Type B pancreatic cell (in vitro differentiated cells): ENCODE data around the gene LRRC57. TPM values are rescaled to one million over a fixed set of nuclear protein-coding genes. Genes with fewer than 3 reads are reported as not detected.
A peak's percentile ranks its signal among the peaks of the same experiment; 100 is the strongest.

Experiments
- DNase-seq: peaks from one replicate; pipeline ENCODE4 v3.0.0; 2021; ENCODE audit warnings: mixed read lengths; ENCODE audit not compliant: unreplicated experiment; ENCODE audit errors: extremely low spot score
- H3K27ac Mint-ChIP-seq: 2 replicates; pipeline ENCODE4 v1.8.0; 2021; ENCODE audit warnings: mild to moderate bottlenecking, mixed read lengths
- H3K27me3 Mint-ChIP-seq: 2 replicates; pipeline ENCODE4 v1.8.0; 2021; ENCODE audit warnings: mixed read lengths
- H3K36me3 Mint-ChIP-seq: 2 replicates; pipeline ENCODE4 v1.8.0; 2021; ENCODE audit warnings: mixed read lengths
- H3K4me1 Mint-ChIP-seq: one replicate; pipeline ENCODE4 v1.8.0; 2021; ENCODE audit warnings: mixed read lengths; ENCODE audit not compliant: unreplicated experiment
- H3K4me3 Mint-ChIP-seq: 2 replicates; pipeline ENCODE4 v1.8.0; 2021; ENCODE audit warnings: mild to moderate bottlenecking, mixed read lengths
- H3K9me3 Mint-ChIP-seq: 2 replicates; pipeline ENCODE4 v1.8.0; 2021; ENCODE audit warnings: mixed read lengths
- CTCF ChIP-seq: fragments of 200-600 bp; sonication (generic); conservative IDR thresholded peaks from 2 replicates; pipeline ENCODE4 v1.5.0; 2021; ENCODE audit warnings: antibody characterized with exemption, mild to moderate bottlenecking
- total RNA-seq: library from RNA; stranded (reverse); gene quantifications from 2 replicates; pipeline ENCODE4 v1.2.1, GENCODE V29; 2021; ENCODE audit warnings: low replicate concordance

The LRRC57 gene
- total RNA-seq, 1 donor from 2014 or later, result 29.0 TPM

- Mint-ChIP-seq H3K27ac (no peak overlapping the region), H3K4me1 (peaks cover 18% of the 10 kb centered on the region)
- no peak for TF ChIP-seq CTCF
Measured at GRCh38 chr15:42504631-42505030, 44.0 kb downstream of the LRRC57 start.

DNA sequence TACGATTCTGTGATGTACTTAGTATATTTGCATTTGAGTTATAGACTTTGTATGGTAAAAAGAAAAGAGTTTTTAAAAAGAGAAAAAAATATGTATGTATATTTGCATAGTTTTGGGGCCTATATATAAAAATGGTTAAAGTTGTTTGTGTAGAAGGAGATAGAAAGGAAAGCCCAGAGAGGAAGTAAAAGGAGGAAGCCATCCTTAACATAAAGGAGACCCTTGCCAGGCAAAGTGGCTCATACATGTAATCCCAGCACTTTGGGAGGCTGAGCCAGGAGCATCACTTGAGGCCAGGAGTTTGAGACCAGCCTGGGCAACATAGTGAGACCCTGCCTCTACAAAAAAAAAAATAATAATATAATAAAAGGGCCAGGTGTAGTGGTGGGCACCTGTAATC, 44.8 kb downstream of the LRRC57 start:
- Mint-ChIP-seq H3K27me3 (no peaks in the 10 kb centered on the region), H3K4me1 (peaks cover 18% of the 10 kb centered on the region), H3K9me3 (no peaks in the 10 kb centered on the region), H3K36me3 (peaks cover 4% of the 10 kb centered on the region), H3K27ac (no peak overlapping the region), H3K4me3 (no peak overlapping the region)
- no peak for TF ChIP-seq CTCF
- no peak for DNase-seq

More at GRCh38 chr15:42504631-42505030, 44.0 kb downstream of the LRRC57 start:
- no peaks in the 10 kb centered on the region for H3K27me3 Mint-ChIP-seq
- DNase-seq, result no peak
- no peak overlapping the region for H3K4me3 Mint-ChIP-seq
- H3K36me3 Mint-ChIP-seq, result peaks cover 4% of the 10 kb centered on the region
- no peaks in the 10 kb centered on the region for H3K9me3 Mint-ChIP-seq

- Mint-ChIP-seq H3K27me3 (no peaks in the 10 kb centered on the region), H3K9me3 (no peaks in the 10 kb centered on the region), H3K27ac (no peak overlapping the region), H3K4me3 (no peak overlapping the region), H3K36me3 (peaks cover 9% of the 10 kb centered on the region), H3K4me1 (peaks cover 12% of the 10 kb centered on the region)
- TF ChIP-seq CTCF, result no peak
- no peak for DNase-seq
Measured at GRCh38 chr15:42502477-42502876, 46.1 kb downstream of the LRRC57 start.

DNA sequence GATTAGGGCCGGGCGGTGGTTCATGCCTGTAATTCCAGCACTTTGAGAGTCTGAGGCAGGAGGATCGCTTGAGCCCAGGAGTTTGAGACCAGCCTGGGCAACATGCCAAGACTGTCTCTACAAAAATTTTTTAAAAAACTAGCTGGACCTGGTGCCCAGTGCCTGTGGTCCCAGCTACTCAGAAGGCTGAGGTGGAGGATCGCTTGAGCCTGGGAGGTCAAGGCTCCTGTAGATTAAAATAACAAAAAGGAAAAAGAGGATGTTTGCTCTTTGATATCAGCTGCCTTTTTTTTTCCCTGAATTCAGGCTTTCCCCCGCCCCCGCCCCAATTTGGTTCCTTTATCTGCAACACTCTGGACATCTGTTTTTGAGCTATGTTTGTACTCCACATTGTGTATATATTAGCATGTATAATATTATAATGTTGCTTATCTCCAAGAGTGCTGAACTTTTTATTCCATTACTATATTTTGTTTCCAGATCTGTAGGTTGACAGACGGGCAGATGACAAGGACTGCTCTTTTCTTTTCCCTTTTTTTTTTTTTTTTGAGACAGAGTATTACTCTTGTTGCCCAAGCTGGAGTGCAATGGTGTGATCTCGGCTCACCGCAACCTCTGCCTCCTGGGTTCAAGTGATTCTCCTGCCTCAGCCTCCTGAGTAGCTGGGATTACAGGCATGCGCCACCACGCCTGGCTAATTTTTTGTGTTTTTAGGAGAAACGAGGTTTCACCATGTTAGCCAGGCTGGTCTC, 48.6 kb downstream of the LRRC57 start:
- TF ChIP-seq CTCF, result no peak
- Mint-ChIP-seq H3K36me3 (peaks cover 9% of the 10 kb centered on the region), H3K4me3 (no peak overlapping the region), H3K4me1 (peaks cover 25% of the 10 kb centered on the region), H3K9me3 (no peaks in the 10 kb centered on the region), H3K27me3 (no peaks in the 10 kb centered on the region), H3K27ac (peak overlapping the region; percentile 24)
- no peak for DNase-seq

DNA sequence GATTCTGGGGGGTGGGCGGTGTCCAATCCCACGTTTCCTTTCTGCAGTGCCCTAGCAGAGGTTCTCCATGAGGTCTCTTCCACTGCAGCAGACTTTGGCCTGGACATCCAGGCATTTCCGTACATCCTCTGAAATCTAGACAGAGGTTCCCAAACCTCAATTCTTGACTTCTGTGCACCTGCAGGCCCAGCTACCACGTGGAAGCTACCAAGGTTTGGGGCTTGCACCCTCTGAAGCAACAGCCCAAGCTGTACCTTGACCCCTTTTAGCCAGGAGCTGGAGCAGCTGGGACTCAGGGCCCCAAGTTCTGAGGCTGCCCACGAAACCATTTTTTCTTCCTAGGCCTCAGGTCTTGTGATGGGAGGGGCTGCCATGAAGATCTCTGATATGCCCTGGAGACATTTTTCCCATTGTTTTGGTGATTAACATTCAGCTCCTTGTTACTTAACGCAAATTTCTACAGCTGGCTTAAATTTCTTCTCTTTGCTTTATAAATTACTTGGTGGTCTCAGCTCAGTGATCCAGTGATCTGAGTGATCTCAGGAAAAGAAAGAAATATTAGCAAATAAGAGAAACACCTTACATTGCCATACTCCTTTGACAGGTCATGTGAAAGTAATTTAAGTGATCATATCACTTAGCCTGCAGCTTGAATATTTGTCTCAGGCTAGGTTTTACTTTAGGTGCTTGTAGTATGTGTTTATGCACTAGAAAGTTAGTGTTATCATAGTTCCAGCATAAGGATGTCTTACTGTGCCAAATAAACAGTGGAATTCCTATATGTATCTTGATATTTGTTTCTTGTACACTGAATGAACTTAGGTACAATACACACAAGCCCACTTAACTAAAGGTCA, 50.2 kb downstream of the LRRC57 start:
- H3K4me1 Mint-ChIP-seq, result peaks cover 30% of the 10 kb centered on the region

More for the DNA sequence above, 50.2 kb downstream of the LRRC57 start:
- Mint-ChIP-seq H3K9me3 (no peaks in the 10 kb centered on the region), H3K27me3 (no peaks in the 10 kb centered on the region), H3K36me3 (peaks cover 9% of the 10 kb centered on the region), H3K4me3 (peak overlapping the region; percentile 73), H3K27ac (peak overlapping the region; percentile 90)
- no peak for TF ChIP-seq CTCF
- DNase-seq, result no peak
